Stimulated activated CD8-positive, alpha-beta memory T cell treated with anti-CD3 and anti-CD28 coated beads, Interleukin-2, amount 100 ng/mL, for 1 hour (primary cell): ENCODE measurements around the gene BET1L.

ENCODE experiments used
- DNase-seq, 2 donors: peaks; one replicate each; pipeline ENCODE4 v3.0.0-alpha.2; 2020; ENCODE audit warnings: low read depth in 2 of 2

Gene BET1L

DNA sequence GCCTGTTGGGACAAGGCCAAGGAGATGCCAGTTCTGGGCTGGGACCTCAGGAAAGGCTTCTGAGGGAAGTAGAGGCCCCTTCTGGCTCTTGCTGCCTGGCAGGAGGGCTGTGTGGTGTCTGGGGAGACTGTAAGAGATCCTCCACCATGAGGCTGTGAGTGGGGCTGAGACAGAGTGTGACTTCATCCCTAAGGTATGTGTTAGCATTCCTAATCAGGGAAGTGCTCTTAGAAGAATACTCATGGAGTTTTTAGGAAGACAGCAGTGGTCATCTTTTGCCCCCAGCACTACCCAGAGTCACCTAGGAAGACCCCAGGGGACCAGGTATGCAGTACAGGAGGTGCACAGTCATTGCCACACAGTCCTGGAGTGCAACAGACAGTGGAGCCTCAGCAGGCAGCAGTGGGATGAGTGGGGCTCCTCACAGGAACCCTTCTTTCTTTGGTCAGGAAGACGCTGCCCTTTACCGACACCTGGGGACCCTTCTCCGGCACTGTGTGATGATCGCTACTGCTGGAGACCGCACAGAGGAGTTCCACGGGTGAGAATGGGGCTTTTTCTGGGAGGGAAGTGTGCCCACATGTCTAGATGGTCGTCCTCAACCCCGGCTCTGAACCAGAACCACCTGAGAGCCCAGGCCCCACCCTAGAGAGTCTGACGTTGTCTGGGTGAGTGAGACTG, 3.1 kb upstream of the BET1L start:
- DNase-seq, result no peak

DNA sequence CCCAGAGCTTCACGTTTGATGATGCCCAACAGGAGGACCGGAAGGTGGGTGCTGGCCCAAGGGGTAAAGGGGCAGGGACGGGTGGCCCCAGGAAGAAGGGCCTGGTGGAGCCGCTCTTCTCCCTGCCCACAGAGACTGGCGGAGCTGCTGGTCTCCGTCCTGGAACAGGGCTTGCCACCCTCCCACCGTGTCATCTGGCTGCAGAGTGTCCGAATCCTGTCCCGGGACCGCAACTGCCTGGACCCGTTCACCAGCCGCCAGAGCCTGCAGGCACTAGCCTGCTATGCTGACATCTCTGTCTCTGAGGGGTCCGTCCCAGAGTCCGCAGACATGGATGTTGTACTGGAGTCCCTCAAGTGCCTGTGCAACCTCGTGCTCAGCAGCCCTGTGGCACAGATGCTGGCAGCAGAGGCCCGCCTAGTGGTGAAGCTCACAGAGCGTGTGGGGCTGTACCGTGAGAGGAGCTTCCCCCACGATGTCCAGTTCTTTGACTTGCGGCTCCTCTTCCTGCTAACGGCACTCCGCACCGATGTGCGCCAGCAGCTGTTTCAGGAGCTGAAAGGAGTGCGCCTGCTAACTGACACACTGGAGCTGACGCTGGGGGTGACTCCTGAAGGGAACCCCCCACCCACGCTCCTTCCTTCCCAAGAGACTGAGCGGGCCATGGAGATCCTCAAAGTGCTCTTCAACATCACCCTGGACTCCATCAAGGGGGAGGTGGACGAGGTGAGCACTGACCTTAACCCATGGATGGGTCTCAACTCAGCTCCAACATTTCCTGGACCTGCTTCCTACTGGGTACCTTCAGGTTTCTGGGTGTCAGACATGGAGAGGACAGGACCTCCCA, 2.3 kb upstream of the BET1L start:
- no peak for DNase-seq

- DNase-seq, result no peak
These were observed 1.7 kb upstream of the BET1L start for GRCh38 chr11:208917-209260.

DNA sequence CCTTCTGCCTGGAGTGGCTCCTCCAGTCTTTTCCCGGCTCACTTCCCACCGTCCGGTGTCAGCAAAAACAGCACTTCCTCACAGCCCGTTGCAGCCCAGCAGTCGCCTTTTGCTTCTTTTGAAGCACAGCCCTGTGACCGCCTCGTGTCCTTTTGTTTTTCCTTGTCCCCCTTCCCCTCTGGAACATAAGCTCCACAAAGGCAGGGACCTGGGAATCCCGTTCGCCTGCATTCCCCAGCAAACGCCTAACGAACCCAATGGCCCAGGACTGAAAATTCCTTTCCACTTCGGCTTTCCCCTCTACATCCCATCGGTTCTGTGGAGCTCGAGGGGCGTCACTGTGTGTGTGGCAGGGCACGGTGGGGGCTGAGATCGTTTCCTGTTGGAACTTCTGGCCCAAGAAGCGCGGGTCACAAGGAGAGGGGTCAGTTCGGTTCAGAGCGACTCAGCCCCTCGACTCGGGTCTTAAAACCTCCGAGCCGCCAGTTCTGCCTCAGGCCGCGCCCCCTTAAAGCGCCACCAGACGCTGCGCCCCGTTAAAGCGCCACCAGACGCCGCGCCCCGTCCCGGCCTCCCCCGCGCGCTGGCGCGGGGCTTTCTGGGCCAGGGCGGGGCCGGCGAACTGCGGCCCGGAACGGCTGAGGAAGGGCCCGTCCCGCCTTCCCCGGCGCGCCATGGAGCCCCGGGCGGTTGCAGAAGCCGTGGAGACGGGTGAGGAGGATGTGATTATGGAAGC, 1.1 kb upstream of the BET1L start:
- peak; percentile 55 to 70 for DNase-seq

DNA sequence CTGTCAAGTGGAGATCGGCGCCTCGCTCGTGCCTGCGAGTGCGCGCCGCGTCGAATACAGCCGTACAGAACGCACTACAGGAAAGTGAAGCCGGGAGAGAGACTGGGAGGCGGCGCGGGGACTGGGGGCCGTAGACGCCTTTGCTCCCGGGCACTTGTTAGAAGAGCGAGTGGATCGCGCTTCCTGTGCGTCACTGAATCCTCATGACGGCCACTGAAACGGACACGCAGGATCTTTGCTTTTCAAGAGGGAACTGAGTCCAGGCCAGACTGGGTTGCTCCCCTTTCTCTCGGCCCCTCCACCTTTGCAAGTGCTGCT, 623 bp upstream of the BET1L start:
- DNase-seq, result no peak

- no peak for DNase-seq
These were observed 532 bp downstream of the BET1L start for GRCh38 chr11:206526-207207.

DNA sequence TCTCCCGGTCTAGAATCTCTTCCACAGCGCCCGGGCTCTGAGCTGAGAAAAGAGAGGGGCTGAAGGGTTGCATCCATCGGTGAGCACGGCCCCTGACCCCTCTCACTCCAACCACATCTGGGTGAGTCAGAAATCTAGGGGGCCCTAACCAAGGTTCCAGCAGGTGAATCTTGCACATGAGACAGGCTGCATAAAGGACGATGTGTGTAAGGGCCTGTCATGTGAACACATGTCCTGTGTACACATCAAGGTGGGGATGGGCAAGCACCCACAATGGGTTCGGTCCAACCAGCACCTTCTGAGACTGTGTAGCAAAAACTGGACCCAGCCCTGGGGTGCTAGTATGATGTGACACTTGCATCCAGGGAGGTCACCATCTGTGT, 1.2 kb downstream of the BET1L start:
- DNase-seq, result no peak

DNA sequence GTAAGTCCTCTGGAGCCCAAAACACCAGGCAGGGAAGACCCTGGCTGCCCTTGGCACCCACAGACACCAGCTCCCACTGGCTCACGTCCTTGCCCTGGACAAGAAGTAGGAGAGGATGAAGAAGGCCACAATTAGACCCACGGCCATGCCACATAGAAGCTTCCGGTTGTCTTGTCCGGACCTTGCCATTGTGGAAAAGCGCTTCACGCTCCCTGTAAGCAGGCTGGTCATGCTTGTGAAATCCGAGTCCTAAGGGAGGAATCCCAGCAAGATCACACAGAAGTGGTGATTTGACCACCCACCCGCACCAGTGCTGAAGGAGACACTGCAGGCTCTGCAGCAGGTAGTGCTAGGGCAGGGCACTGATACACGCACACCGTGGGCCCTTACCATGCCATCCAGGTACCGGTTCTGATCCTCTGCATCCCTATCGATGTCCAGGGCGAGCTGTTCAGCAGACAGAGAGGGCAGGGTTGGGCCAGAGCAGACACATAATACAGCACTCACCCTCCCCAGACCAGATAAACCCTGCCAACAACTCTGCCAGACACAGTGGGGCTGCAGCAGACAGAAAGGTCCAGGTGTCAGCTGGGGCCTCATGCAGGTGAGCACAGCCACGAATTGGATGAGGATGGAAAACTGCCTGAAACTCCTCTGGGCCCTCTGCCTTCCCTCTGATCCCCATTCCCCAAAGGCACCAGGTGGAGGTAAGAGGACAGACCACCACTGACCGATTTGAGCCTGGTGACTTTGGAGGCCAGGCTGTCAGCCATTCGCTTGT, 1.8 kb downstream of the BET1L start:
- DNase-seq, result no peak

DNA sequence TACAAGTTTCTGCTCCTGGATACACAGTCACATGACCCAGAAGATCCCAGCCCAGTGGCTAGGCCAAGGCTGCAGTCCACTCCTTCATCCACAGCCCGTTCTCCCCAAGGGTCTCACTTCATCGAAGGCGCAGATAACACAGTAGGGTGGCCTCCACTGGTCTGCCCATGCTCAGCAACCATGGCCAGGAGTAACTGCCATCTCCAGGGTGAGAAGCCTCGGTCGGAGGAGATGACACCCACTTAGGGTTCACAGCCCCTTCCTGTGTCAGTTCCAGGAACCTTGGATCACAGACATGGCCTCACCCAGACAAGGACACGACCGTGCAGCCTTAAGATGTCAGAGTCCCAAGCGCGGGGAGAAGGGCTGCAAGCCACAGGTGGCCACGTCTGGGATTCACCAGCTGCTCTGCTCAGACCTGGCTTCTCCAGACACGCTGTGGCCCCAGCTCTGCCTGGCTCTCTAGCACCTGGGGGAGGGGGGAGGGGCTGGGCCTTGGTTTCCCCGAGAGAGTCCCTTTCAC, 2.6 kb downstream of the BET1L start:
- DNase-seq, result no peak

DNA sequence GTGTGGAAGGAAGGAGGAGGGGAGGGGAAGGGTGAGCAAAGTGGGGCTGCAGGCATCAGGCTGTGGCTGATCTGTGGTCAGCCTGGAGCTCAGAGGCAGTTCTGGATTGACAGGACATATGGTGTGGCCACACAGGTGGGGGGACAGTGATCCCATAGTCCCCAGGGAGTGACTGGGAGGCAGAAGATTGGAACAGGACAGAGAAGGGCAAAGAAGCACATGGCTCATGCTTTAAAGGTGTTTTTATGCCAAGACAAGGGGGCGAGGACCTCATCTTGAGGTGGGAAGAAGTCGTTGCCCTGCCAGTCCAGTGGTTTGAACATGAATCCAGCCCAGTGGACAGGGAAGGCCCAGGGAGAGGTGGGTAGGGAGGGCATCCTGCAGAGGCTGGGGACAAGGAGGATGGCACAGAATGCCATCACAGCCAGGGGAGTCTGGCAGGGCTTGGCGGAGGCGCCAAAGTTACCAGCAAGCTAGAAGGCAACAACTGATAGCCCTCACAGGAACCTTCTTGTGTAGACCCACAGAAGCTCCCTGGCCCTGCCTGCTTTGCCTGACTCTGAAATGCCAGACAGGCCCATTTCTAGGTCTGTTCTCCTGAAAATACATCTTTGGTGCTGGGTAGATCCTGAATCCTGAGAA, 3.1 kb downstream of the BET1L start:
- DNase-seq, result no peak

DNA sequence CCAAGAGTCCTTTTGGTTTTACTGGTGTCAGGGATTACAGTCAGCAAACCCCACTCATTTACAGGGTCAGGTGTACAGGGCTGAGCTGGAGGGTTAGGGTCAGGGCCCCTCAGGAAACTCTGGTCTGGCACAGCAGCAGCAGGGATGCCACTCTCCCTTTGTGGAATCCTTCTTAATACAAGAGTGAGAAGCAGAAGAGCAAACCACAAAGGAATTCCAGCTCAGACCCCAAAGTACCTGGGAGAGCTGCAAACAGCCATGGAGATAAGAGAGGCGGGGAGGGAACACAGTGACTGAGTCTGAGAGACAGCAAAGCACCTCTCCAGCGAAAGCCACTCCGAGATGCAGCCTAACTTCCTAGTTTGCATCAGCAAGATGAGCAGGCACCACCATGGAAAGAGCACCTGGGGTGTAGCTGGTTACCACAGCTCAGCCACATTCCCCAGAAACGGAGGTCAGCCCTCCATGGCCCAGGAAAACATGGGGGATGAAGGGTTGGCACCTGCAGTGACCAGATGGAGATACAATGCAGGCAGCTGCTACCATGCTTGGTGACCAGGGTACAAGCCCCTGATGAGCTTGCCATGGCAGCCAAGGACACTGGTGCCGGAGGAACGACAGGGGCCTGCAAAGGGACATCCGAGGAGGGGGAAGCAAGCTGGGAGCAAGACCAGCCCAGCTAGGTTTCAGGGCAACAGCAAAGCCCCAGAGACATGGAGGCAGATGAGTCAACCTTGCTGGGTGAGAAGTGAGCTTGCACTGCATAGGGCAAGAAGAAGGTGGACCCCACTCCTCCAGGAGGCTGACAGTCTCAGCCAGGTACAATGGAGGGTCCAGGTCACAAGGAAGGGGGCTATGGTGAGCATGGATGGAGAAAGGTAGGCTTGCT, 3.9 kb downstream of the BET1L start:
- DNase-seq, result no peak

DNA sequence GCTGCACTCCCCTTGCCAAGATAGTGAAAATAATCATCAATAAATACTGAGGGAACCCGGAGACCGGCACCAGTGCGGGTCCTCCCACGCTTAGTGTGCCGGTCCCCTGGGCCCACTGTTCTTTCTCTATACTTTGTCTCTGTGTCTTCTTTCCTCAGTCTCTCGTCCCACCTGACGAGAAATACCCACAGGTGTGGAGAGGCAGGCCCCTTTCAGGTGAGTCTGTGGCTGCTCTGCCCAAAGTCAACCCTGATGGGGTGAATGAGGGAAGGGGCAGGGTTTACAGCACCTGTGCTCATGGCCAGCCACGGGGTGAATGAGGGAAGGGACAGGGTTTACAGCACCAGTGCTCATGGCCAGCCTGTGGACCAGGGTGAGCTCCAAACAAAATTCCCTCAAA, 4.7 kb downstream of the BET1L start:
- no peak for DNase-seq

DNA sequence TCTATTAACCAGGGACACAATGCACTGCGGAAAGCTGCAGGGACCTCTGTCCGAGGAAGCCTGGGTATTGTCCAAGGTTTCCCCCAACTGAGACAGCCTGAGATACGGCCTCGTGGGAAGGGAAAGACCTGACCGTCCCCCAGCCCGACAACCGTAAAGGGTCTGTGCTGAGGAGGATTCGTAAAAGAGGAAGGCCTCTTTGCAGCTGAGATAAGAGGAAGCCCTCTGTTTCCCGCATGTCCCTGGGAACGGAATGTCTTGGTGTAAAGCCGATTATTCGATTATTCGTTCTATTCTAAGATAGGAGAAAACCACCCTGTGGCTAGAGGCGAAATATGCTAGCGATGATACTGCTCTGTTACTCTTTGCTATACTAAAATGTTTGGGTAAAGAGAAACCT, 5.2 kb downstream of the BET1L start:
- no peak for DNase-seq

DNA sequence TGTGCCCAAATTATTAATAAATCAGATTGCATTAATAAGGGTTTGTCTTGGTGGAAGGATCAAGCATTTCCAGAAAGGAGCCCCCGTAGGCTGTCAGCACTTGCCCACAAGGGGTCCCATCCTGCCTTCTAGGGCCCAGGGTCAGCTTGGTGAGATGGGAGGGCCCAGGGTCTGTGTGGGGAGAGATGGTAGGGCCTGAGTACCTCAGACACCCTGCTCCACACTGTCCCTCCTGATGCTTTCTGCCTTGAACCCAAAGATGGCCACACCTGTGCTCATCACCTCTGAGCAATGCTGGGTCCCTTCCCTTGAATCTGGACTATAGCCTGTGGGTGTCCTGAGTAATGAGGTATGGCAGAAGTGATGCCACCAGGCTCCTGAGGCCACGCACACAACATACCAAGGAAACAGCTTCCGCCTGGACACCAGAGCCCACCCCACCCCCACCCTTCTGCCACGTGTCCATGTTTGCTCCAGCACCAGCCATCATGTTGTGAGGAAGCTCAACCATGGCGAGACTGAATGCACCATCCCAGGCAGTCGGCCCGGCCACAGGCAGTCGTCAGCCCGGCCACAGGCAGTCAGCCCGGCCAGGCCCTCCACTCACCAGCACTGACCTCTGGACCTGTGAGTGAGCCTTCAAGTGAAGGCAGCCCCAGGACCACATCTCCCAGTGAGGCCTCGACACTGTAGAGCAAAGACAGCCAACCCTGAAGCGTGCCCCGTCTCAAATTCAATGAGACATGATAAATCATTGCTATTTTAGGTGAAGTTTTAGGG, 6.8 kb downstream of the BET1L start:
- DNase-seq, result no peak

DNA sequence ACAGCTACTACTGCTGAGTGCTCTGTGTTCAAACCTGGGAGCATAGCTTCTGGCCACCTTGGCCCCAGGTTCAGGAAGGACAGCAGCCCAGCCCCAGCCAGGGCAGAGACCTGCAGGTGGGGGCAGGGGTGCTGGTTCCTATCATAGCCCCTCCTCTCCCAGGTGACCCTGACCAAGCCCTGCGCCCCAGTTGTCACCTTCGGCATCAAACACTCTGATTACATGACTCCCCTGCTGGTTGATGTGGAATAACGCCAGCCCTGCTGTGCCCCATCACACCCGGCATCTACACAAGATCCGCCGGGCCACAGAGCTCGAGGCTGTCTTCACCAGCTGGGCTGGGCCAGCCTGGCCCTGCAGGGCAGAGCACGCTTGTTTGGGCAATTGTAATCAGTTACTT, 7.4 kb downstream of the BET1L start:
- DNase-seq, result no peak

- no peak for DNase-seq
These were observed 8.1 kb downstream of the BET1L start for GRCh38 chr11:199004-199581.

- no peak for DNase-seq
These were observed 8.9 kb downstream of the BET1L start for GRCh38 chr11:198236-198806.

DNA sequence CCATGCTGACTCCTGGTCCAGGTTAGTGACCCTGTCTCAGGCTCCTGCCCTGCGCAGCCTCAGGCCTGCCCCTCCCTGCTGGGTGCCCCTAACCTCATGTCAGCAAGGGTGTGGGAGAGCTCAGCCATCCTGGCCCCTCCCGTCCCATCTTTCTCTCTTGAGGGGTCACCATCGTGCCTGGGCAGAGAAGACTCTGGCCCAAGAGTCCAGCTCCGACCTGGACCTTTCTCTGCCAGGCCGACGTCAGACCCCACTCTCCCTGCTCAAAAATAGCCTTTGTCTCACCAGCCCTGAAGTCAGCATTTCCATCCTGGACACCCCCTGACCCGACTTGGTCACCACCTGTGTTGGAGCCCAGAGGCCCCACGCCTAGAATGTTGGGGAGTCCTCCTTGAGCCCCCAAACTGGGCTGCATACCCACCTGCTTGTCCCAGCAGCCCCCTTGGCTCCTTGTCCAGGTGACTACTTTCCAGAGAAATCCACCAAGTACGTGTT, 9.4 kb downstream of the BET1L start:
- DNase-seq, result no peak
